Transverse colon (tissue), 3 donors: Measurements from ENCODE around the gene THADA.

Source experiments
- POLR2A ChIP-seq: fragments of 450-650 bp; IDR thresholded peaks from one replicate; pipeline ENCODE4 v1.6.1; 2016; ENCODE audit warnings: antibody characterized with exemption, mild to moderate bottlenecking, moderate library complexity
- POLR2AphosphoS5 ChIP-seq, 3 donors: sonication (generic); formaldehyde crosslinking; IDR thresholded peaks; one replicate each; pipeline ENCODE4 v1.6.1; 2016; ENCODE audit warnings: antibody characterized with exemption in 3 of 3

DNA sequence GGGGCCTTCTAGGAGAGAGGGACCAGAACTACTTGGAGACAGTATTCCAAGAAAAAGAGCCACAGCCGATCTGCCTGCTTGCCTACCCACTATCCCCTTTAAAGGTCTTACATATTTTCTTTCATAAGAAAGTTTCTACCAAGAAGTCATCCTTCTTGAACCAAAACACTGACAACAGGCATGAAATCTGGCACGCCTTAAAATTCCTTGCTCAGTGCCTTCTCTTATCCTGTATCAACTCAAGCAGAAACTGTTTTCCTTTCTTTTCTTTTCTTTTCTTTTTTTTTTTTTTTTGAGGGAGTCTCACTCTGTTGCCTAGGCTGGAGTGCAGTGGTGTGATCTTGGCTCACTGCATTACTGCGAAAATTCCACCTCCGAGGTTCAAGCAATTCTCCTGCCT is 321.1 kb downstream of the THADA start:
- TF ChIP-seq POLR2AphosphoS5 (IDR thresholded peaks at IDR 0.05) (no peak), POLR2A (no peak)
